Panc1 (cell line): ENCODE measurements around the gene MEMO1. TPM values are rescaled to one million over a fixed set of nuclear protein-coding genes. Genes with fewer than 3 reads are reported as not detected.

Experiments
- ATAC-seq: fragments of 200-7000 bp; cut with Tn5 transposase; 2 replicates; pipeline ENCODE4 v1.9.1; 2020; ENCODE audit warnings: mild to moderate bottlenecking, moderate library complexity
- BruUV-seq: library from RNA; stranded (reverse); fragments of 400-500 nt; replicated peaks from 2 replicates; lab custom pipeline; 2021; lab: Mats Ljungman, UMichigan
- CTCF ChIA-PET: fragments of 300-600 bp; sonication (Branson Sonifier 250); formaldehyde crosslinking; loops from one replicate; lab custom pipeline; 2022; ENCODE audit warnings: antibody characterized with exemption; lab: Charles Lee
- POLR2A ChIA-PET: fragments of 300-600 bp; sonication (Branson Sonifier 250); formaldehyde crosslinking; loops from one replicate; lab custom pipeline; 2022; ENCODE audit warnings: antibody characterized with exemption; lab: Charles Lee
- DNase-seq: peaks from one replicate; pipeline ENCODE4 v3.0.0-alpha.2; 2010; ENCODE audit warnings: low read depth, low spot score
- H3K27ac ChIP-seq: 2 replicates; pipeline ENCODE4 v1.5.1; 2011; ENCODE audit warnings: mild to moderate bottlenecking, low read length, inconsistent platforms
- H3K27me3 ChIP-seq: fragments of 200-500 bp; sonication (Bioruptor generic); 2 replicates; pipeline ENCODE4 v1.6.0; 2014; ENCODE audit warnings: low read length, inconsistent platforms; ENCODE audit not compliant: control insufficient read depth, insufficient read depth
- H3K36me3 ChIP-seq: fragments of 200-500 bp; sonication (Bioruptor generic); 2 replicates; pipeline ENCODE4 v1.5.1; 2014; ENCODE audit warnings: inconsistent platforms, mild to moderate bottlenecking, low read length, moderate library complexity; ENCODE audit not compliant: control insufficient read depth, insufficient read depth
- H3K4me1 ChIP-seq: 2 replicates; pipeline ENCODE4 v1.5.1; 2011; ENCODE audit warnings: inconsistent platforms, mild to moderate bottlenecking, low read length, moderate library complexity; ENCODE audit not compliant: control insufficient read depth, insufficient read depth
- H3K4me3 ChIP-seq, 2 experiments: 2 replicates each; pipeline ENCODE4 v1.5.1; 2011 to 2012; ENCODE audit warnings: low read depth in 2 of 2, low read length in 2 of 2, mild to moderate bottlenecking in 2 of 2, inconsistent platforms in 1 of 2, moderate library complexity in 1 of 2
- H3K9me3 ChIP-seq: fragments of 200-500 bp; sonication (Bioruptor generic); 2 replicates; pipeline ENCODE4 v1.5.1; 2014; ENCODE audit warnings: low read depth, mild to moderate bottlenecking, inconsistent platforms, low read length, moderate library complexity; ENCODE audit not compliant: control insufficient read depth, insufficient read depth
- CTCF ChIP-seq: fragments of 450-650 bp; IDR thresholded peaks from 2 replicates; pipeline ENCODE4 v1.5.1; 2017; ENCODE audit warnings: mild to moderate bottlenecking
- POLR2AphosphoS5 ChIP-seq: IDR thresholded peaks from 2 replicates; pipeline ENCODE4 v1.6.1; 2012; ENCODE audit warnings: mild to moderate bottlenecking, low read depth, low read length, moderate library complexity
- SIN3A ChIP-seq: IDR thresholded peaks from 2 replicates; pipeline ENCODE4 v1.6.1; 2012; ENCODE audit warnings: low read depth, mild to moderate bottlenecking, low read length, moderate library complexity, borderline replicate concordance; ENCODE audit not compliant: insufficient read depth
- TCF7L2 ChIP-seq: IDR thresholded peaks from 2 replicates; pipeline ENCODE4 v1.6.1; 2011; ENCODE audit warnings: mild to moderate bottlenecking, low read depth, low read length, inconsistent platforms
- in situ Hi-C: cut with HindIII; loops from 2 replicates; pipeline ENCODE4 v1.10.0; 2016; ENCODE audit warnings: low sequenced_read_pairs, low pct_unique_long_range_greater_than_20kb
- intact Hi-C: fragments of 100-400 bp; cut with micrococcal nuclease; formaldehyde crosslinking; loops from one replicate; pipeline ENCODE4 v1.10.0; 2022; ENCODE audit not compliant: unreplicated experiment
- total RNA-seq: library from RNA; stranded (reverse); gene quantifications from one replicate; pipeline ENCODE4 v1.2.1, GENCODE V29; 2021; ENCODE audit not compliant: unreplicated experiment
- TF ChIP-seq, protein P1 (sequence below), 2 experiments: IDR thresholded peaks; 2 replicates each; pipeline ENCODE4 v1.6.1; 2011 to 2012; ENCODE audit warnings: low read depth in 2 of 2, control low read depth in 1 of 2, low read length in 1 of 2, mild to moderate bottlenecking in 1 of 2, moderate library complexity in 1 of 2; ENCODE audit not compliant: insufficient read depth in 1 of 2

Gene MEMO1
- total RNA-seq, 1 experiment from 2014 or later, result 60.8 TPM

DNA sequence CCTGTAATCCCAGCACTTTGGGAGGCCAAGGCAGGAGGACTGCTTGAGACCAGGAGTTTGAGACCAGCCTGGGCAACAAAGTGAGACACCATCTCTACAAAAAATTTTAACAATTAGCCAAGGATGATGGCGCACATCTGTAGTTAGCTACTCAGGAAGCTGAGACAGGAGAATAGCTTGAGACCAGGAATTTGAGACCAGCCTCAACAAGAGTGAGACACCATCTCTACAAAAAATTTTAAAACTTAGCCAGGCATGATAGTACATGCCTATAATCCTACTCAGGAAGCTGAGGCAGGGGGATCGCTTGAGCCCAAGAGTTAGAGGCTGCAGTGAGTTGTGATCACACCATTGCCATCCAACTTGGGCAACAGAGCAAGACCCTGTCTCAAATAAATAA is 7.0 kb downstream of the MEMO1 start:
- H3K4me1 ChIP-seq, result peaks cover 14% of the 10 kb centered on the region
- no peak overlapping the region for H3K27ac ChIP-seq
- TF ChIP-seq CTCF (no peak), SIN3A (no peak), POLR2AphosphoS5 (no peak), TCF7L2 (no peak)
- TF ChIP-seq, protein P1, sequence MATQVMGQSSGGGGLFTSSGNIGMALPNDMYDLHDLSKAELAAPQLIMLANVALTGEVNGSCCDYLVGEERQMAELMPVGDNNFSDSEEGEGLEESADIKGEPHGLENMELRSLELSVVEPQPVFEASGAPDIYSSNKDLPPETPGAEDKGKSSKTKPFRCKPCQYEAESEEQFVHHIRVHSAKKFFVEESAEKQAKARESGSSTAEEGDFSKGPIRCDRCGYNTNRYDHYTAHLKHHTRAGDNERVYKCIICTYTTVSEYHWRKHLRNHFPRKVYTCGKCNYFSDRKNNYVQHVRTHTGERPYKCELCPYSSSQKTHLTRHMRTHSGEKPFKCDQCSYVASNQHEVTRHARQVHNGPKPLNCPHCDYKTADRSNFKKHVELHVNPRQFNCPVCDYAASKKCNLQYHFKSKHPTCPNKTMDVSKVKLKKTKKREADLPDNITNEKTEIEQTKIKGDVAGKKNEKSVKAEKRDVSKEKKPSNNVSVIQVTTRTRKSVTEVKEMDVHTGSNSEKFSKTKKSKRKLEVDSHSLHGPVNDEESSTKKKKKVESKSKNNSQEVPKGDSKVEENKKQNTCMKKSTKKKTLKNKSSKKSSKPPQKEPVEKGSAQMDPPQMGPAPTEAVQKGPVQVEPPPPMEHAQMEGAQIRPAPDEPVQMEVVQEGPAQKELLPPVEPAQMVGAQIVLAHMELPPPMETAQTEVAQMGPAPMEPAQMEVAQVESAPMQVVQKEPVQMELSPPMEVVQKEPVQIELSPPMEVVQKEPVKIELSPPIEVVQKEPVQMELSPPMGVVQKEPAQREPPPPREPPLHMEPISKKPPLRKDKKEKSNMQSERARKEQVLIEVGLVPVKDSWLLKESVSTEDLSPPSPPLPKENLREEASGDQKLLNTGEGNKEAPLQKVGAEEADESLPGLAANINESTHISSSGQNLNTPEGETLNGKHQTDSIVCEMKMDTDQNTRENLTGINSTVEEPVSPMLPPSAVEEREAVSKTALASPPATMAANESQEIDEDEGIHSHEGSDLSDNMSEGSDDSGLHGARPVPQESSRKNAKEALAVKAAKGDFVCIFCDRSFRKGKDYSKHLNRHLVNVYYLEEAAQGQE (IDR thresholded peaks at IDR 0.05; ENCODE audit: insufficient read depth in 1 of 2, low read depth in 2 of 2, low read length in 1 of 2), result no peak
- POLR2A ChIA-PET, result no interaction called here
- in situ Hi-C loops (no loop called here), intact Hi-C loops (loop anchor here (10.0 kb wide), 1 partner anchor 161 kb away; the partner anchor contains the start of gene SLC30A6)
- H3K4me3 ChIP-seq, result no peak overlapping the region
- ATAC-seq (no peak), DNase-seq (no peak)
- CTCF ChIA-PET, result interaction anchor here (0.8 kb wide), 1 partner anchor 24 kb away, joined by 4 read pairs; no protein-coding TSS in a partner anchor
- no TSS peak for BruUV-seq
- H3K9me3 ChIP-seq, result no peaks in the 10 kb centered on the region
- no peaks in the 10 kb centered on the region for H3K36me3 ChIP-seq
- H3K27me3 ChIP-seq, result no peaks in the 10 kb centered on the region

DNA sequence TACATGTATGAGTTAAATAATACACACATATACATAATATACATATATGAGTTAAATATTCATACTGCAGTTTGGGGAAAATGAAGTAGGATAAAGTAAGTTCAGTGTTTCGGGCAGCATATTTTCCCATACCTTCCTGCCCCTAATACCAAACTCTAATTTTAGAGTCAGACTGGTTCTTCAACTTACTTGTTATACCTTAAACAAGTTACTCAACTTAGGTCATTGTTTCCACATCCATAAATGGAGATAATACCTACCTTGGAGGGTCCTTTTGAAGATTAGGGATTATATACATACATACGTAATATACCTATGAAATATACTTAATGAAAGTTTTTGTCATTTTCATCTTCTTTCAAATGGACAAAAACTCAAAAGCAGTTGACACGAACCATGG is 8.4 kb downstream of the MEMO1 start:
- Histone ChIP-seq H3K4me3 (no peak overlapping the region), H3K36me3 (no peaks in the 10 kb centered on the region), H3K4me1 (peaks cover 17% of the 10 kb centered on the region), H3K27me3 (no peaks in the 10 kb centered on the region), H3K9me3 (no peaks in the 10 kb centered on the region), H3K27ac (no peak overlapping the region)
- ChIA-PET POLR2A (no interaction called here), CTCF (no interaction called here)
- no peak for ATAC-seq
- intact Hi-C loops, result loop anchor here (10.0 kb wide), 1 partner anchor 162 kb away; the partner anchor contains the start of gene SLC30A6
- DNase-seq, result no peak
- no TSS peak for BruUV-seq
- in situ Hi-C loops, result no loop called here
- no peak for TF ChIP-seq SIN3A
- no peak for TF ChIP-seq TCF7L2
- TF ChIP-seq CTCF, result no peak
- TF ChIP-seq, protein P1 (IDR thresholded peaks at IDR 0.05; ENCODE audit: insufficient read depth in 1 of 2, low read depth in 2 of 2, low read length in 1 of 2), result no peak
- TF ChIP-seq POLR2AphosphoS5, result no peak
